Mesendoderm (in vitro differentiated cells): ENCODE data around the gene GPR135.

Experiments
- DNase-seq: peaks from one replicate; pipeline ENCODE4 v3.0.0; 2013
- H2AK5ac ChIP-seq: 2 replicates; pipeline ENCODE4 v1.6.1; 2013; ENCODE audit warnings: low read length, inconsistent platforms
- H2BK120ac ChIP-seq: 2 replicates; pipeline ENCODE4 v1.6.1; 2013; ENCODE audit warnings: low read depth, mild to moderate bottlenecking, low read length, moderate library complexity, mixed read lengths
- H2BK15ac ChIP-seq: replicated peaks from 2 replicates; pipeline ENCODE4 v1.6.1; 2013; ENCODE audit warnings: low read depth, mild to moderate bottlenecking, moderate library complexity
- H2BK5ac ChIP-seq: 2 replicates; pipeline ENCODE4 v1.6.1; 2013; ENCODE audit warnings: low read length, inconsistent platforms
- H3K18ac ChIP-seq: 2 replicates; pipeline ENCODE4 v1.6.1; 2013; ENCODE audit warnings: mild to moderate bottlenecking, low read length, mixed read lengths
- H3K23ac ChIP-seq: one replicate; pipeline ENCODE4 v1.6.1; 2013; ENCODE audit warnings: low read length
- H3K27ac ChIP-seq: 2 replicates; pipeline ENCODE4 v1.5.1; 2013; ENCODE audit warnings: low read depth, mild to moderate bottlenecking, inconsistent platforms, low read length, moderate library complexity
- H3K27me3 ChIP-seq: 2 replicates; pipeline ENCODE4 v1.6.1; 2013; ENCODE audit warnings: low read length, control low read depth, mild to moderate bottlenecking, inconsistent platforms; ENCODE audit not compliant: insufficient read depth, poor library complexity
- H3K36me3 ChIP-seq: 2 replicates; pipeline ENCODE4 v1.6.1; 2013; ENCODE audit warnings: low read length, inconsistent platforms; ENCODE audit not compliant: control insufficient read depth, insufficient read depth
- H3K4ac ChIP-seq: one replicate; pipeline ENCODE4 v1.6.1; 2013; ENCODE audit warnings: low read depth, mild to moderate bottlenecking, low read length, moderate library complexity
- H3K4me1 ChIP-seq: 2 replicates; pipeline ENCODE4 v1.6.1; 2013; ENCODE audit warnings: low read depth, low read length, inconsistent platforms; ENCODE audit not compliant: control insufficient read depth
- H3K4me2 ChIP-seq: 2 replicates; pipeline ENCODE4 v1.6.1; 2013; ENCODE audit warnings: low read length
- H3K4me3 ChIP-seq: 2 replicates; pipeline ENCODE4 v1.5.1; 2013; ENCODE audit warnings: mild to moderate bottlenecking, low read length
- H3K56ac ChIP-seq: one replicate; pipeline ENCODE4 v1.6.1; 2013; ENCODE audit warnings: low read length
- H3K79me1 ChIP-seq: 2 replicates; pipeline ENCODE4 v1.6.1; 2013; ENCODE audit warnings: low read length, inconsistent platforms
- H3K79me2 ChIP-seq: 2 replicates; pipeline ENCODE4 v1.6.1; 2013; ENCODE audit warnings: mild to moderate bottlenecking, low read length; ENCODE audit not compliant: control insufficient read depth, insufficient read depth
- H3K9ac ChIP-seq: 2 replicates; pipeline ENCODE4 v1.6.1; 2013; ENCODE audit warnings: low read length, inconsistent platforms
- H4K5ac ChIP-seq: one replicate; pipeline ENCODE4 v1.6.1; 2013; ENCODE audit warnings: low read length
- H4K8ac ChIP-seq: one replicate; pipeline ENCODE4 v1.6.1; 2013; ENCODE audit warnings: low read depth, mild to moderate bottlenecking, control low read depth, low read length, moderate library complexity
- WGBS: extraction: QIAGEN DNeasy Blood & Tissue Kit; methylation state at CpG from one replicate; pipeline ENCODE4 v1.1.7; 2013; ENCODE audit warnings: low lambda C conversion rate, missing lambda C conversion rate; ENCODE audit not compliant: insufficient coverage; ENCODE audit errors: extremely low coverage; 5-methylcytosine and 5-hydroxymethylcytosine counted together

The GPR135 gene

GRCh38 chr14:59424341-59425071 is 40.7 kb downstream of the GPR135 start:
- Histone ChIP-seq H2AK5ac (no peak overlapping the region), H3K4me3 (no peak overlapping the region)

DNA sequence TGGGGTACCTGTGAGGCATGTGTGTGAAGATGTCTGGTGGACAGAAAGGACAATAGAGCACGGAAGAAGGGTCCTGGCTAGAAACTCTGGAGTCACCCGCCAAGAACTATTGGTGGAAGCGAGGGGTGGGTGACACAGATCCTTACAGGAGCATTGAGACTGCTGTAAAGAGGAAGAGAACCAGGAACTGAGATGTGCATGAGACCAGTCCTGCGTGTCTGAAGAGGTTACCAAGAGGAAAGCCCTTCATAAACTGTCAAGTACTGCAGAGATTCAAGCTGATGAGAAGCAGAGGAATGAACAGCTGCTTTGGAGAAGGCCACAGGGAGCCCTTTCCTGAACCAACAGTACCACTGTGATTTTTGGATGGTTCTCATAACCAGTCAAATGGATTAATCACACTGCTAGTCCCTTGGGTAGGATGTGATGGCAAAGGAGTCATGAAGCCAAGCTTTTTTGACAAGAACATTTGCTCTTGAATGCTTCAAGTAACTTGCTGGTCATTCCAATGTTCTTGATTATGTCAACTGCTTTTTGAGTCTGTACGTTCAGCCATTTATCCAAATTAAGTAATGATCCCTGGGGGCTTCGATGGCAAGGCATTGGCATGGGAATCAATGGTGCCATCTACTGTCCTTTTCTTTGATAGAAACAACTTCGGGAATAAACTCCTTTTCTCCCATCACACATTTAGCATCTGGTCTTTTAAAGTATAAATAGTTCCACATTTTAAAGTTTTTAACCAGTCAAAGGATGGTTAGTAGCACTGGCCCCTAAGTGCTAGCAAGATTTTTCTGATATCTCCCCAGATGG is 42.9 kb downstream of the GPR135 start:
- no peaks in the 10 kb centered on the region for H3K4me1 ChIP-seq
- H4K5ac ChIP-seq, result no peak overlapping the region
- no peak overlapping the region for H3K18ac ChIP-seq
- H3K36me3 ChIP-seq, result no peaks in the 10 kb centered on the region
- H2BK5ac ChIP-seq, result no peak overlapping the region
- H2AK5ac ChIP-seq, result no peak overlapping the region
- no peak overlapping the region for H3K4ac ChIP-seq
- no peak overlapping the region for H3K4me3 ChIP-seq
- WGBS, result no CpG with 5 or more reads among the region's 7 CpGs
- H2BK120ac ChIP-seq, result no peak overlapping the region
- no peak overlapping the region for H3K9ac ChIP-seq
- H3K23ac ChIP-seq, result no peak overlapping the region
- no peak for DNase-seq
- no peaks in the 10 kb centered on the region for H3K79me2 ChIP-seq
- no peak overlapping the region for H2BK15ac ChIP-seq
- H3K4me2 ChIP-seq, result no peak overlapping the region
- H4K8ac ChIP-seq, result no peak overlapping the region
- H3K27ac ChIP-seq, result no peak overlapping the region
- no peaks in the 10 kb centered on the region for H3K79me1 ChIP-seq
- H3K56ac ChIP-seq, result peak overlapping the region; percentile 11
- no peaks in the 10 kb centered on the region for H3K27me3 ChIP-seq

More at GRCh38 chr14:59424341-59425071, 40.7 kb downstream of the GPR135 start:
- Histone ChIP-seq H4K5ac (no peak overlapping the region), H3K23ac (no peak overlapping the region), H2BK15ac (no peak overlapping the region), H3K56ac (no peak overlapping the region), H2BK120ac (no peak overlapping the region), H4K8ac (no peak overlapping the region), H3K18ac (no peak overlapping the region), H3K36me3 (no peaks in the 10 kb centered on the region), H3K27me3 (no peaks in the 10 kb centered on the region), H3K4ac (no peak overlapping the region), H3K9ac (no peak overlapping the region), H3K27ac (no peak overlapping the region), H3K79me1 (no peaks in the 10 kb centered on the region), H2BK5ac (no peak overlapping the region), H3K79me2 (no peaks in the 10 kb centered on the region), H3K4me1 (no peaks in the 10 kb centered on the region), H3K4me2 (no peak overlapping the region)
- no CpG with 5 or more reads among the region's 4 CpGs for whole genome bisulfite sequencing
- DNase-seq, result no peak

DNA sequence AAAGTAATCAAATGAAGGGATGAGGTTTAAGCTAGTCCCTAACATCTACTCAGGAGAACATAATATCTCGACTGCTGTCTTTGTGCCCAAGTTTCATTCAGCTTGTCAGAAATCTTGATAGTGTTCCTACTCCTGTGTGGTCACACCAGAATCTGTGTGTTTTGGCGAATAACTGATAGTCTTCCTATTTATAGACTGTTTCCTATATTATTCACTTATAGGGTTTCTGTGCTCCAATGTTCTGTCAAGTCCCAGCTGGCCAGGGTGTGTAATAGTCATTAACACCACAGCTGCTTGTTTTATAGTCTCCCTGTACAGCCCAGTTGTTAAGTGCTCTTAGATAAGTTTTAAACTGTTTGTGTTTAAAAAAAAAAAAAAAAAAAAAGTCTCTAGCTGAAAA is 45.9 kb downstream of the GPR135 start:
- Histone ChIP-seq H3K9ac (no peak overlapping the region), H2BK120ac (no peak overlapping the region), H2BK15ac (no peak overlapping the region), H3K23ac (no peak overlapping the region), H3K56ac (no peak overlapping the region), H2AK5ac (no peak overlapping the region), H3K18ac (no peak overlapping the region), H4K5ac (no peak overlapping the region), H3K27me3 (no peaks in the 10 kb centered on the region), H3K4me1 (no peaks in the 10 kb centered on the region), H3K4me3 (no peak overlapping the region), H3K36me3 (no peaks in the 10 kb centered on the region), H3K27ac (no peak overlapping the region), H4K8ac (no peak overlapping the region), H3K79me1 (no peaks in the 10 kb centered on the region), H2BK5ac (no peak overlapping the region), H3K4ac (no peak overlapping the region), H3K4me2 (no peak overlapping the region), H3K79me2 (no peaks in the 10 kb centered on the region)
- no CpG with 5 or more reads among the region's 2 CpGs for WGBS
- no peak for DNase-seq

DNA sequence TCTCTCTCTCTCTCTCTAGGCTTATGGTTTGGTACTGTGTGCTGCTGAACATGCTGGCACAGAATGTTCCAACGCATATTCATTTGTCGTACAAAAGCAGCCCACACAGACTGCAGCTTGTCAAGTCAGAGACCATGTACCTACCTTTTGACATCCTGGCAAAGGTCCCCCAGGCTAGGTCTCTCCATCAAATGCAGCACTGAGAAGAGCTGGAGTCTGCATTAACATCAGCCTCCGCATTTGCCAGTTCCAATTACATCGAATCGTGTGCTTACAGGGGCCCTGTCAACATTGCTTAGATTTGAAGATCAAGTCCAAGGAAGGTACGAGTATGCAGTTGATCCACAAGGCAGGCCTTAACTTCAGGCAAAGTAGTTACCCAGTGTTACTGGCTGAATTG is 47.9 kb downstream of the GPR135 start:
- Histone ChIP-seq H3K79me1 (no peaks in the 10 kb centered on the region), H3K18ac (no peak overlapping the region), H3K27ac (no peak overlapping the region), H2BK120ac (no peak overlapping the region), H3K36me3 (no peaks in the 10 kb centered on the region), H4K8ac (no peak overlapping the region), H3K4me1 (no peaks in the 10 kb centered on the region), H3K27me3 (no peaks in the 10 kb centered on the region), H2BK15ac (no peak overlapping the region), H3K23ac (no peak overlapping the region), H3K79me2 (no peaks in the 10 kb centered on the region), H3K4me2 (no peak overlapping the region), H2BK5ac (no peak overlapping the region), H3K4me3 (no peak overlapping the region), H3K9ac (no peak overlapping the region), H3K56ac (no peak overlapping the region), H2AK5ac (no peak overlapping the region), H4K5ac (no peak overlapping the region), H3K4ac (no peak overlapping the region)
- no CpG with 5 or more reads among the region's 6 CpGs for WGBS
- no peak for DNase-seq

GRCh38 chr14:59415836-59416602 is 49.2 kb downstream of the GPR135 start:
- Histone ChIP-seq H3K4me1 (no peaks in the 10 kb centered on the region), H3K79me1 (no peaks in the 10 kb centered on the region), H2AK5ac (no peak overlapping the region), H3K56ac (no peak overlapping the region), H3K9ac (no peak overlapping the region), H3K23ac (no peak overlapping the region), H3K79me2 (no peaks in the 10 kb centered on the region), H4K5ac (no peak overlapping the region), H2BK15ac (no peak overlapping the region), H2BK120ac (no peak overlapping the region), H3K27me3 (no peaks in the 10 kb centered on the region), H4K8ac (no peak overlapping the region), H3K18ac (no peak overlapping the region), H2BK5ac (no peak overlapping the region), H3K4ac (no peak overlapping the region), H3K27ac (no peak overlapping the region), H3K4me3 (no peak overlapping the region), H3K36me3 (no peaks in the 10 kb centered on the region), H3K4me2 (no peak overlapping the region)
- no CpG with 5 or more reads among the region's 5 CpGs for WGBS
- no peak for DNase-seq
